Choroid plexus epithelial cell (primary cell): Measurements from ENCODE around the gene POLR2H.
A peak's percentile ranks its signal among the peaks of the same experiment; 100 is the strongest.

ENCODE experiments used
- DNase-seq: peaks from one replicate; pipeline ENCODE4 v3.0.0-alpha.2; 2010; ENCODE audit warnings: low read depth
- H3K4me3 ChIP-seq: 2 replicates; pipeline ENCODE4 v1.5.1; 2011; ENCODE audit warnings: low read depth, mild to moderate bottlenecking, control low read depth, low read length, moderate library complexity
- TF ChIP-seq, protein P1 (sequence below): conservative IDR thresholded peaks from 2 replicates; pipeline ENCODE4 v1.5.1; 2011; ENCODE audit warnings: low read depth, mild to moderate bottlenecking, control low read depth, inconsistent platforms, low read length, moderate library complexity

The POLR2H gene

GRCh38 chr3:184366619-184367289 is 5.2 kb downstream of the POLR2H start:
- TF ChIP-seq, protein P1, sequence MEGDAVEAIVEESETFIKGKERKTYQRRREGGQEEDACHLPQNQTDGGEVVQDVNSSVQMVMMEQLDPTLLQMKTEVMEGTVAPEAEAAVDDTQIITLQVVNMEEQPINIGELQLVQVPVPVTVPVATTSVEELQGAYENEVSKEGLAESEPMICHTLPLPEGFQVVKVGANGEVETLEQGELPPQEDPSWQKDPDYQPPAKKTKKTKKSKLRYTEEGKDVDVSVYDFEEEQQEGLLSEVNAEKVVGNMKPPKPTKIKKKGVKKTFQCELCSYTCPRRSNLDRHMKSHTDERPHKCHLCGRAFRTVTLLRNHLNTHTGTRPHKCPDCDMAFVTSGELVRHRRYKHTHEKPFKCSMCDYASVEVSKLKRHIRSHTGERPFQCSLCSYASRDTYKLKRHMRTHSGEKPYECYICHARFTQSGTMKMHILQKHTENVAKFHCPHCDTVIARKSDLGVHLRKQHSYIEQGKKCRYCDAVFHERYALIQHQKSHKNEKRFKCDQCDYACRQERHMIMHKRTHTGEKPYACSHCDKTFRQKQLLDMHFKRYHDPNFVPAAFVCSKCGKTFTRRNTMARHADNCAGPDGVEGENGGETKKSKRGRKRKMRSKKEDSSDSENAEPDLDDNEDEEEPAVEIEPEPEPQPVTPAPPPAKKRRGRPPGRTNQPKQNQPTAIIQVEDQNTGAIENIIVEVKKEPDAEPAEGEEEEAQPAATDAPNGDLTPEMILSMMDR: no peak
- no peak overlapping the region for H3K4me3 ChIP-seq
- DNase-seq: peak; percentile 79

GRCh38 chr3:184368116-184368515 is 6.6 kb downstream of the POLR2H start:
- H3K4me3 ChIP-seq: no peak overlapping the region
- TF ChIP-seq, protein P1: no peak
- no peak for DNase-seq

DNA sequence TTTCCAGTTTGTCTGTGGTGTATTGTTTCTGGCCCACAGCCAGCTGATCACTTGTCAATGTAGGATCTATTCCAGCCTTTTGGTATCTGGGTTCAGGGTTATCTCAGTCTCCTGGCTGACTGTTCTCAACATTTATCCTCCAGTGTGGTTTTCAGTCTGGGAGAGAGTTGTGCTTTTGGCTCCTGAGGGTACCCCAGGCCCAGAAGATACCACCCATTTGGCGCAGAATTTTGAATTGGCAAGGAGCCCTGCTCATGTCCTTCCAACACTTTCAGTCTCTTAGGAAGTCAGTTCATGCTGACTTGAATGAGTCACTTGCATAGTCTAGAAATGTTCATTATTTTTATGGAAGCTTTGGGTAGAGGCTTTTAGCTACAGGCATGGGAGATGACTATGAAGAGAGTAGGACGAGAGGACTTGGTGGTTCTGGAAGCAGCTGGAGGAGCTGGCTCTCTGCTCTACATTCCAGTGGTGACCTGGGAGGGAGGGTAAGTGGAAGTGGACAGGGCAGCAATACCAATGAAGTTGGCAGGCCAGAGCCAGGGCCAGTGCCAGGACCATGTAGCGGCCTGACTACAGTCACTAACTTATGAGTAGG is 7.2 kb downstream of the POLR2H start:
- H3K4me3 ChIP-seq: no peak overlapping the region
- DNase-seq: peak; percentile 78
- TF ChIP-seq, protein P1: no peak

GRCh38 chr3:184371570-184372018 is 10.1 kb downstream of the POLR2H start:
- TF ChIP-seq, protein P1: peak; percentile 99
- no peak overlapping the region for H3K4me3 ChIP-seq
- DNase-seq: peak; percentile 94

GRCh38 chr3:184372296-184372821 is 10.8 kb downstream of the POLR2H start:
- H3K4me3 ChIP-seq: no peak overlapping the region
- DNase-seq: no peak
- TF ChIP-seq, protein P1: no peak

GRCh38 chr3:184372911-184373310 is 11.4 kb downstream of the POLR2H start:
- no peak for DNase-seq
- no peak overlapping the region for H3K4me3 ChIP-seq
- TF ChIP-seq, protein P1: no peak

- peak; percentile 30 for DNase-seq
- TF ChIP-seq, protein P1: no peak
- H3K4me3 ChIP-seq: no peak overlapping the region
These were observed 11.9 kb downstream of the POLR2H start for GRCh38 chr3:184373422-184373821.
